ENCODE measurements around the gene PAX5.
A peak's percentile ranks its signal among the peaks of the same experiment; 100 is the strongest.
"Not testable (repeated sequence)": the region's sequence is repeated elsewhere in the genome, so short reads cannot be mapped to it uniquely, and the experiment has no call there.

The PAX5 gene

GRCh38 chr9:37033682-37034304, at the start of gene PAX5:
Gene PAX5 (minus strand): TSS chr9:37034268. CDS start chr9:37034031, 237 bp downstream.
- no peaks in the 10 kb centered on the region; the same call in 1 of the 2 replicates for H4K20me1 ChIP-seq (ENCODE audit: insufficient read depth, low read length)
- DNase-seq (no peak), ATAC-seq (ENCODE audit: insufficient read depth, low read depth) (no peak)
- TF ChIP-seq EZH2 (IDR thresholded peaks at IDR 0.05; ENCODE audit: borderline replicate concordance, low read depth, low read length, severe bottlenecking) (no peak), CTCF (IDR thresholded peaks at IDR 0.05; ENCODE audit: borderline replicate concordance, extremely low read depth, low read length, poor library complexity, severe bottlenecking) (no peak)
- H3K4me1 ChIP-seq (ENCODE audit: insufficient read depth, low read length): peaks cover 9% of the 10 kb centered on the region
- no peak within 1 kb of the TSS for H3K27ac ChIP-seq (ENCODE audit: low read length)
- H3K27me3 ChIP-seq (ENCODE audit: insufficient read depth, low read length, poor library complexity): peaks cover 26% of the 10 kb centered on the region
- no peaks in the 10 kb centered on the region for H3K9me3 ChIP-seq (ENCODE audit: insufficient read depth, low read length, severe bottlenecking)
- no peak within 1 kb of the TSS for H3K9ac ChIP-seq (ENCODE audit: low read depth, low read length)
- H3K4me3 ChIP-seq (ENCODE audit: low read depth in 1 of 2, low read length in 2 of 2): no peak within 1 kb of the TSS
- H3K4me2 ChIP-seq (ENCODE audit: insufficient read depth, low read length): no peak within 1 kb of the TSS
- no peaks in the 10 kb centered on the region for H3K79me2 ChIP-seq (ENCODE audit: insufficient read depth, low read length)
- no peak within 1 kb of the TSS for H2AFZ ChIP-seq (ENCODE audit: low read depth, low read length)
- no peaks in the 10 kb centered on the region for H3K36me3 ChIP-seq (ENCODE audit: insufficient read depth, low read length)

GRCh38 chr9:37083654-37084053, 49.6 kb upstream of the PAX5 start:
- peaks cover 23% of the 10 kb centered on the region for H3K36me3 ChIP-seq (ENCODE audit: insufficient read depth, low read length)
- ATAC-seq (ENCODE audit: insufficient read depth, low read depth): no peak
- H3K4me2 ChIP-seq (ENCODE audit: insufficient read depth, low read length): no peak overlapping the region

GRCh38 chr9:37082214-37082765, 48.2 kb upstream of the PAX5 start:
- no peak overlapping the region for H3K27ac ChIP-seq (ENCODE audit: low read length)
- TF ChIP-seq CTCF (IDR thresholded peaks at IDR 0.05; ENCODE audit: borderline replicate concordance, extremely low read depth, low read length, poor library complexity, severe bottlenecking): no peak
- no peak for TF ChIP-seq EZH2 (IDR thresholded peaks at IDR 0.05; ENCODE audit: borderline replicate concordance, low read depth, low read length, severe bottlenecking)

More at GRCh38 chr9:37083654-37084053, 49.6 kb upstream of the PAX5 start:
- H4K20me1 ChIP-seq (ENCODE audit: insufficient read depth, low read length): no peaks in the 10 kb centered on the region; the same call in 1 of the 2 replicates
- H2AFZ ChIP-seq (ENCODE audit: low read depth, low read length): no peak overlapping the region
- H3K4me1 ChIP-seq (ENCODE audit: insufficient read depth, low read length): peaks cover 27% of the 10 kb centered on the region
- no peak overlapping the region for H3K9ac ChIP-seq (ENCODE audit: low read depth, low read length)
- no peak for DNase-seq
- H3K4me3 ChIP-seq (ENCODE audit: low read depth in 1 of 2, low read length in 2 of 2): no peak overlapping the region
- peaks cover 59% of the 10 kb centered on the region for H3K79me2 ChIP-seq (ENCODE audit: insufficient read depth, low read length)
- H3K9me3 ChIP-seq (ENCODE audit: insufficient read depth, low read length, severe bottlenecking): no peaks in the 10 kb centered on the region
- H3K27ac ChIP-seq (ENCODE audit: low read length): no peak overlapping the region
- no peaks in the 10 kb centered on the region for H3K27me3 ChIP-seq (ENCODE audit: insufficient read depth, low read length, poor library complexity)
- no peak for TF ChIP-seq CTCF (IDR thresholded peaks at IDR 0.05; ENCODE audit: borderline replicate concordance, extremely low read depth, low read length, poor library complexity, severe bottlenecking)
- TF ChIP-seq EZH2 (IDR thresholded peaks at IDR 0.05; ENCODE audit: borderline replicate concordance, low read depth, low read length, severe bottlenecking): no peak

GRCh38 chr9:37081507-37081906, 47.4 kb upstream of the PAX5 start:
- H3K4me2 ChIP-seq (ENCODE audit: insufficient read depth, low read length): peak overlapping the region; percentile 65
- not testable (repeated sequence) for ATAC-seq (ENCODE audit: insufficient read depth, low read depth)

More at GRCh38 chr9:37082214-37082765, 48.2 kb upstream of the PAX5 start:
- Histone ChIP-seq H3K9me3 (ENCODE audit: insufficient read depth, low read length, severe bottlenecking) (no peaks in the 10 kb centered on the region), H3K27me3 (ENCODE audit: insufficient read depth, low read length, poor library complexity) (no peaks in the 10 kb centered on the region), H3K4me2 (ENCODE audit: insufficient read depth, low read length) (peak overlapping the region; percentile 65; the same call in 1 of the 2 replicates), H3K79me2 (ENCODE audit: insufficient read depth, low read length) (peaks cover 57% of the 10 kb centered on the region), H3K9ac (ENCODE audit: low read depth, low read length) (no peak overlapping the region), H3K4me3 (ENCODE audit: low read depth in 1 of 2, low read length in 2 of 2) (no peak overlapping the region), H4K20me1 (ENCODE audit: insufficient read depth, low read length) (no peaks in the 10 kb centered on the region; the same call in 1 of the 2 replicates), H3K4me1 (ENCODE audit: insufficient read depth, low read length) (peaks cover 29% of the 10 kb centered on the region), H2AFZ (ENCODE audit: low read depth, low read length) (no peak overlapping the region), H3K36me3 (ENCODE audit: insufficient read depth, low read length) (peaks cover 15% of the 10 kb centered on the region)
- DNase-seq (no peak), ATAC-seq (ENCODE audit: insufficient read depth, low read depth) (no peak)

GRCh38 chr9:37080165-37080628, 46.1 kb upstream of the PAX5 start:
- peaks cover 48% of the 10 kb centered on the region for H3K79me2 ChIP-seq (ENCODE audit: insufficient read depth, low read length)

More at GRCh38 chr9:37081507-37081906, 47.4 kb upstream of the PAX5 start:
- not testable (repeated sequence) for H3K36me3 ChIP-seq (ENCODE audit: insufficient read depth, low read length); H3K9me3 ChIP-seq (ENCODE audit: insufficient read depth, low read length, severe bottlenecking); H3K27ac ChIP-seq (ENCODE audit: low read length); H4K20me1 ChIP-seq (ENCODE audit: insufficient read depth, low read length); DNase-seq; H3K27me3 ChIP-seq (ENCODE audit: insufficient read depth, low read length, poor library complexity); H2AFZ ChIP-seq (ENCODE audit: low read depth, low read length)
- Histone ChIP-seq H3K4me3 (ENCODE audit: low read depth in 1 of 2, low read length in 2 of 2) (peak overlapping the region in 1 of 2 experiments; percentile 76; a peak in 1 of 4 replicates), H3K79me2 (ENCODE audit: insufficient read depth, low read length) (peaks cover 55% of the 10 kb centered on the region), H3K4me1 (ENCODE audit: insufficient read depth, low read length) (peaks cover 29% of the 10 kb centered on the region), H3K9ac (ENCODE audit: low read depth, low read length) (peak overlapping the region; percentile 79; the same call in 1 of the 2 replicates)

More at GRCh38 chr9:37080165-37080628, 46.1 kb upstream of the PAX5 start:
- not testable (repeated sequence) for H3K36me3 ChIP-seq (ENCODE audit: insufficient read depth, low read length); H4K20me1 ChIP-seq (ENCODE audit: insufficient read depth, low read length); H3K9me3 ChIP-seq (ENCODE audit: insufficient read depth, low read length, severe bottlenecking); ATAC-seq (ENCODE audit: insufficient read depth, low read depth); H3K27me3 ChIP-seq (ENCODE audit: insufficient read depth, low read length, poor library complexity); DNase-seq
- Histone ChIP-seq H2AFZ (ENCODE audit: low read depth, low read length) (peak overlapping the region; percentile 93), H3K4me1 (ENCODE audit: insufficient read depth, low read length) (peaks cover 29% of the 10 kb centered on the region), H3K9ac (ENCODE audit: low read depth, low read length) (peak overlapping the region; percentile 79), H3K27ac (ENCODE audit: low read length) (peak overlapping the region; percentile 80), H3K4me3 (ENCODE audit: low read depth in 1 of 2, low read length in 2 of 2) (peak overlapping the region; percentile 56 to 76; a peak in 3 of 4 replicates), H3K4me2 (ENCODE audit: insufficient read depth, low read length) (peak overlapping the region; percentile 65)
